B cell (primary cell): ENCODE results near the gene THADA.

Experiments used
- EZH2 ChIP-seq: IDR thresholded peaks from 2 replicates; pipeline ENCODE4 v1.6.1; 2012; ENCODE audit warnings: borderline replicate concordance, low read depth, mild to moderate bottlenecking, moderate library complexity, low read length; ENCODE audit not compliant: insufficient read depth, poor library complexity, severe bottlenecking
- TF ChIP-seq, protein P1 (sequence below): fragments of 200-600 bp; IDR thresholded peaks from one replicate; pipeline ENCODE4 v1.8.0; 2022; ENCODE audit warnings: antibody characterized with exemption, mild to moderate bottlenecking

DNA sequence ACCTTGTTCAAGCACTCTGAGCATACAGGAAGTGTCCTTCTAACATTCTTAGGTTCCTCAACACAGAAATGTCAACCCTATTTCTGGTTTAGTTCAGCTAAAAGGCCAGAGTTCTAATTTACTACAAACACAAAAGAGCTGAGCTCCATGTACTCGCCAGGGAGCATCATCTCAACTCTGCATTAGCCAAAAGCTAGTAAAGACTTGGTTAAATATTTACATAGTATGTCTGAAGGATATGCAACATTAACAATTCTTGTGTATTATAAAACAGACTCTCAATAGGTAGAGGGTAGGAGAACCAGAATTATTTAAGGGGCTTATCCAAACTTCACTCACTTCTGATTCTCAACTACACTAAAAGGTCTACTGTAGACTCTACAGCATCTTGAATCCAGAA lies 154.6 kb downstream of the THADA start:
- TF ChIP-seq, protein P1, sequence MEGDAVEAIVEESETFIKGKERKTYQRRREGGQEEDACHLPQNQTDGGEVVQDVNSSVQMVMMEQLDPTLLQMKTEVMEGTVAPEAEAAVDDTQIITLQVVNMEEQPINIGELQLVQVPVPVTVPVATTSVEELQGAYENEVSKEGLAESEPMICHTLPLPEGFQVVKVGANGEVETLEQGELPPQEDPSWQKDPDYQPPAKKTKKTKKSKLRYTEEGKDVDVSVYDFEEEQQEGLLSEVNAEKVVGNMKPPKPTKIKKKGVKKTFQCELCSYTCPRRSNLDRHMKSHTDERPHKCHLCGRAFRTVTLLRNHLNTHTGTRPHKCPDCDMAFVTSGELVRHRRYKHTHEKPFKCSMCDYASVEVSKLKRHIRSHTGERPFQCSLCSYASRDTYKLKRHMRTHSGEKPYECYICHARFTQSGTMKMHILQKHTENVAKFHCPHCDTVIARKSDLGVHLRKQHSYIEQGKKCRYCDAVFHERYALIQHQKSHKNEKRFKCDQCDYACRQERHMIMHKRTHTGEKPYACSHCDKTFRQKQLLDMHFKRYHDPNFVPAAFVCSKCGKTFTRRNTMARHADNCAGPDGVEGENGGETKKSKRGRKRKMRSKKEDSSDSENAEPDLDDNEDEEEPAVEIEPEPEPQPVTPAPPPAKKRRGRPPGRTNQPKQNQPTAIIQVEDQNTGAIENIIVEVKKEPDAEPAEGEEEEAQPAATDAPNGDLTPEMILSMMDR, result no peak
- TF ChIP-seq EZH2, result no peak
